Measurements from ENCODE around the gene FNDC3B.

GRCh38 chr3:172251211-172251610 lies 211.8 kb downstream of the FNDC3B start:
- TF ChIP-seq POLR2AphosphoS5 (IDR thresholded peaks at IDR 0.05; ENCODE audit: low read depth, low read length) (no peak), TAF1 (IDR thresholded peaks at IDR 0.05; ENCODE audit: borderline replicate concordance, insufficient read depth, low read length) (no peak), SIN3A (IDR thresholded peaks at IDR 0.05; ENCODE audit: borderline replicate concordance, insufficient read depth, low read length) (no peak), FOXP2 (optimal IDR thresholded peaks at IDR 0.05; ENCODE audit: borderline replicate concordance, extremely low read depth, extremely low read length, insufficient read depth) (no peak)
- TF ChIP-seq, protein P1, sequence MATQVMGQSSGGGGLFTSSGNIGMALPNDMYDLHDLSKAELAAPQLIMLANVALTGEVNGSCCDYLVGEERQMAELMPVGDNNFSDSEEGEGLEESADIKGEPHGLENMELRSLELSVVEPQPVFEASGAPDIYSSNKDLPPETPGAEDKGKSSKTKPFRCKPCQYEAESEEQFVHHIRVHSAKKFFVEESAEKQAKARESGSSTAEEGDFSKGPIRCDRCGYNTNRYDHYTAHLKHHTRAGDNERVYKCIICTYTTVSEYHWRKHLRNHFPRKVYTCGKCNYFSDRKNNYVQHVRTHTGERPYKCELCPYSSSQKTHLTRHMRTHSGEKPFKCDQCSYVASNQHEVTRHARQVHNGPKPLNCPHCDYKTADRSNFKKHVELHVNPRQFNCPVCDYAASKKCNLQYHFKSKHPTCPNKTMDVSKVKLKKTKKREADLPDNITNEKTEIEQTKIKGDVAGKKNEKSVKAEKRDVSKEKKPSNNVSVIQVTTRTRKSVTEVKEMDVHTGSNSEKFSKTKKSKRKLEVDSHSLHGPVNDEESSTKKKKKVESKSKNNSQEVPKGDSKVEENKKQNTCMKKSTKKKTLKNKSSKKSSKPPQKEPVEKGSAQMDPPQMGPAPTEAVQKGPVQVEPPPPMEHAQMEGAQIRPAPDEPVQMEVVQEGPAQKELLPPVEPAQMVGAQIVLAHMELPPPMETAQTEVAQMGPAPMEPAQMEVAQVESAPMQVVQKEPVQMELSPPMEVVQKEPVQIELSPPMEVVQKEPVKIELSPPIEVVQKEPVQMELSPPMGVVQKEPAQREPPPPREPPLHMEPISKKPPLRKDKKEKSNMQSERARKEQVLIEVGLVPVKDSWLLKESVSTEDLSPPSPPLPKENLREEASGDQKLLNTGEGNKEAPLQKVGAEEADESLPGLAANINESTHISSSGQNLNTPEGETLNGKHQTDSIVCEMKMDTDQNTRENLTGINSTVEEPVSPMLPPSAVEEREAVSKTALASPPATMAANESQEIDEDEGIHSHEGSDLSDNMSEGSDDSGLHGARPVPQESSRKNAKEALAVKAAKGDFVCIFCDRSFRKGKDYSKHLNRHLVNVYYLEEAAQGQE (IDR thresholded peaks at IDR 0.05; ENCODE audit: insufficient read depth in 1 of 2, low read depth in 2 of 2, low read length in 2 of 2): no peak

Data from PFSK-1 (cell line).